ENCODE results near the gene CEACAM1.

GRCh38 chr19:42576241-42576640, 48.0 kb upstream of the CEACAM1 start:
- TF ChIP-seq MAX (IDR thresholded peaks at IDR 0.05) (no peak), KDM1A (CRISPR knock-in tag; IDR thresholded peaks at IDR 0.05) (no peak), EP300 (IDR thresholded peaks at IDR 0.05; ENCODE audit: low read depth in 2 of 2, low read length in 2 of 2) (no peak), EP300 (CRISPR knock-in tag; IDR thresholded peaks at IDR 0.05; ENCODE audit: borderline replicate concordance) (no peak), ZNF318 (CRISPR knock-in tag; IDR thresholded peaks at IDR 0.05) (no peak), E2F2 (CRISPR knock-in tag; IDR thresholded peaks at IDR 0.05; ENCODE audit: borderline replicate concordance) (no peak), ATF2 (CRISPR knock-in tag; IDR thresholded peaks at IDR 0.05) (no peak), ATF7 (IDR thresholded peaks at IDR 0.05) (no peak), ATF7 (CRISPR knock-in tag; IDR thresholded peaks at IDR 0.05) (no peak), ZNF776 (CRISPR knock-in tag; IDR thresholded peaks at IDR 0.05) (no peak), DMTF1 (CRISPR knock-in tag; IDR thresholded peaks at IDR 0.05) (no peak), POLR2A (IDR thresholded peaks at IDR 0.05; ENCODE audit: insufficient read depth in 1 of 2, low read depth in 2 of 2, low read length in 2 of 2) (no peak), TGIF2 (CRISPR knock-in tag; IDR thresholded peaks at IDR 0.05) (no peak), FOXK2 (IDR thresholded peaks at IDR 0.05) (no peak), JUNB (CRISPR knock-in tag; IDR thresholded peaks at IDR 0.05; ENCODE audit: borderline replicate concordance) (no peak), ZNF550 (CRISPR knock-in tag; IDR thresholded peaks at IDR 0.05; ENCODE audit: borderline replicate concordance) (no peak)

All from HepG2 (cell line).